ENCODE data around the gene HSPA12B.

Gene HSPA12B

GRCh38 chr20:3702611-3703391 is 29.7 kb upstream of the HSPA12B start:
- DNase-seq (ENCODE audit: extremely low spot score, insufficient read length, low read depth) (no peak), FAIRE-seq (no peak)

GRCh38 chr20:3704087-3704486 is 28.4 kb upstream of the HSPA12B start:
- DNase-seq (ENCODE audit: extremely low spot score, insufficient read length, low read depth): no peak
- no peak for FAIRE-seq

- FAIRE-seq (no peak), DNase-seq (ENCODE audit: extremely low spot score, insufficient read length, low read depth) (no peak)
Measured at GRCh38 chr20:3705491-3705969, 27.0 kb upstream of the HSPA12B start.

GRCh38 chr20:3705970-3706739 is 26.3 kb upstream of the HSPA12B start:
- DNase-seq (ENCODE audit: extremely low spot score, insufficient read length, low read depth) (no peak), FAIRE-seq (no peak)

GRCh38 chr20:3706774-3707507 is 25.5 kb upstream of the HSPA12B start:
- no peak for DNase-seq (ENCODE audit: extremely low spot score, insufficient read length, low read depth)
- no peak for FAIRE-seq

- FAIRE-seq: no peak
Measured at GRCh38 chr20:3707508-3707899, 25.0 kb upstream of the HSPA12B start.

GRCh38 chr20:3710011-3710466 is 22.4 kb upstream of the HSPA12B start:
- no peak for FAIRE-seq
- no peak for DNase-seq (ENCODE audit: extremely low spot score, insufficient read length, low read depth)

More at GRCh38 chr20:3707508-3707899, 25.0 kb upstream of the HSPA12B start:
- DNase-seq (ENCODE audit: extremely low spot score, insufficient read length, low read depth): no peak

- DNase-seq (ENCODE audit: extremely low spot score, insufficient read length, low read depth): peak; percentile 70
Measured at GRCh38 chr20:3710703-3711483, 21.6 kb upstream of the HSPA12B start.

GRCh38 chr20:3711484-3711941 is 21.0 kb upstream of the HSPA12B start:
- FAIRE-seq (no peak), DNase-seq (ENCODE audit: extremely low spot score, insufficient read length, low read depth) (no peak)

More at GRCh38 chr20:3710703-3711483, 21.6 kb upstream of the HSPA12B start:
- peak; percentile 58 for FAIRE-seq

GRCh38 chr20:3712279-3712873 is 20.1 kb upstream of the HSPA12B start, which contains the start of gene SIGLEC1:
Gene SIGLEC1, minus strand, starts transcription at chr20:3712600. Its CDS starts 5,472 bp downstream, at chr20:3707128.
- FAIRE-seq: no peak
- no peak for DNase-seq (ENCODE audit: extremely low spot score, insufficient read length, low read depth)

GRCh38 chr20:3714092-3714491 is 18.4 kb upstream of the HSPA12B start:
- DNase-seq (ENCODE audit: extremely low spot score, insufficient read length, low read depth) (no peak), FAIRE-seq (no peak)

- DNase-seq (ENCODE audit: extremely low spot score, insufficient read length, low read depth) (peak; percentile 14), FAIRE-seq (peak; percentile 72)
Measured at GRCh38 chr20:3716195-3716834, 16.2 kb upstream of the HSPA12B start.

- DNase-seq (ENCODE audit: extremely low spot score, insufficient read length, low read depth): no peak
- FAIRE-seq: no peak
Measured at GRCh38 chr20:3719046-3719445, 13.4 kb upstream of the HSPA12B start.

GRCh38 chr20:3720068-3720467 is 12.4 kb upstream of the HSPA12B start:
- no peak for DNase-seq (ENCODE audit: extremely low spot score, insufficient read length, low read depth)
- FAIRE-seq: no peak

- FAIRE-seq (no peak), DNase-seq (ENCODE audit: extremely low spot score, insufficient read length, low read depth) (no peak)
Measured at GRCh38 chr20:3720626-3721025, 11.9 kb upstream of the HSPA12B start.

GRCh38 chr20:3721912-3722311 is 10.6 kb upstream of the HSPA12B start:
- DNase-seq (ENCODE audit: extremely low spot score, insufficient read length, low read depth) (no peak), FAIRE-seq (no peak)

GRCh38 chr20:3723284-3723683 is 9.2 kb upstream of the HSPA12B start:
- DNase-seq (ENCODE audit: extremely low spot score, insufficient read length, low read depth) (no peak), FAIRE-seq (no peak)

- DNase-seq (ENCODE audit: extremely low spot score, insufficient read length, low read depth) (no peak), FAIRE-seq (no peak)
Measured at GRCh38 chr20:3724356-3724755, 8.1 kb upstream of the HSPA12B start.
